Measurements from ENCODE around the gene ZNF281.

The ZNF281 gene

GRCh38 chr1:200401708-200402107 lies 8.1 kb downstream of the ZNF281 start:
- Histone ChIP-seq H3K27me3 (ENCODE audit: insufficient read depth, low read length, poor library complexity, severe bottlenecking) (no peaks in the 10 kb centered on the region), H3F3A (ENCODE audit: low read depth) (0 out of 2 replicates have a peak, but pooled peaks cover 5% of the 10 kb centered on the region), H3K79me2 (ENCODE audit: insufficient read depth, low read length) (peaks cover 41% of the 10 kb centered on the region), H3K4me2 (ENCODE audit: low read depth, low read length, poor library complexity, severe bottlenecking) (peak overlapping the region; percentile 25), H3K9ac (ENCODE audit: low read depth, low read length, poor library complexity, severe bottlenecking) (no peak overlapping the region), H3K36me3 (ENCODE audit: insufficient read depth, low read length) (no peaks in the 10 kb centered on the region), H4K20me1 (ENCODE audit: insufficient read depth, low read length, poor library complexity, severe bottlenecking) (peaks cover 37% of the 10 kb centered on the region), H3K9me3 (ENCODE audit: insufficient read depth, low read depth, low read length) (no peaks in the 10 kb centered on the region), H3K9me2 (replicated peaks; ENCODE audit: low read depth, low read length) (no peaks in the 10 kb centered on the region), H3K4me3 (ENCODE audit: low read length, poor library complexity, severe bottlenecking) (no peak overlapping the region), H2AFZ (ENCODE audit: low read length) (no peak overlapping the region), H3K4me1 (ENCODE audit: insufficient read depth, low read length, poor library complexity, severe bottlenecking) (peaks cover 27% of the 10 kb centered on the region)
- TF ChIP-seq CTCF (conservative IDR thresholded peaks at IDR 0.05; ENCODE audit: low read length): no peak

GRCh38 chr1:200401263-200401662 lies 8.6 kb downstream of the ZNF281 start:
- H3K4me3 ChIP-seq (ENCODE audit: low read length, poor library complexity, severe bottlenecking): no peak overlapping the region
- no peaks in the 10 kb centered on the region for H3K27me3 ChIP-seq (ENCODE audit: insufficient read depth, low read length, poor library complexity, severe bottlenecking)
- H4K20me1 ChIP-seq (ENCODE audit: insufficient read depth, low read length, poor library complexity, severe bottlenecking): peaks cover 32% of the 10 kb centered on the region
- peaks cover 22% of the 10 kb centered on the region for H3K4me1 ChIP-seq (ENCODE audit: insufficient read depth, low read length, poor library complexity, severe bottlenecking)
- H3K9me3 ChIP-seq (ENCODE audit: insufficient read depth, low read depth, low read length): no peaks in the 10 kb centered on the region
- peaks cover 37% of the 10 kb centered on the region for H3K79me2 ChIP-seq (ENCODE audit: insufficient read depth, low read length)
- TF ChIP-seq CTCF (conservative IDR thresholded peaks at IDR 0.05; ENCODE audit: low read length) (no peak), EZH2phosphoT487 (IDR thresholded peaks at IDR 0.05; ENCODE audit: borderline replicate concordance) (no peak)
- H3K9me2 ChIP-seq (replicated peaks; ENCODE audit: low read depth, low read length): no peaks in the 10 kb centered on the region
- H3K4me2 ChIP-seq (ENCODE audit: low read depth, low read length, poor library complexity, severe bottlenecking): peak overlapping the region; percentile 25
- H2AFZ ChIP-seq (ENCODE audit: low read length): no peak overlapping the region
- no peaks in the 10 kb centered on the region for H3K36me3 ChIP-seq (ENCODE audit: insufficient read depth, low read length)
- 0 out of 2 replicates have a peak, but pooled peaks cover 5% of the 10 kb centered on the region for H3F3A ChIP-seq (ENCODE audit: low read depth)
- no peak overlapping the region for H3K9ac ChIP-seq (ENCODE audit: low read depth, low read length, poor library complexity, severe bottlenecking)

GRCh38 chr1:200400556-200400955 lies 9.3 kb downstream of the ZNF281 start:
- no peaks in the 10 kb centered on the region for H3K36me3 ChIP-seq (ENCODE audit: insufficient read depth, low read length)
- H3K4me1 ChIP-seq (ENCODE audit: insufficient read depth, low read length, poor library complexity, severe bottlenecking): peaks cover 16% of the 10 kb centered on the region

More at GRCh38 chr1:200400556-200400955, 9.3 kb downstream of the ZNF281 start:
- Histone ChIP-seq H3F3A (ENCODE audit: low read depth) (0 out of 2 replicates have a peak, but pooled peaks cover 5% of the 10 kb centered on the region), H3K9me3 (ENCODE audit: insufficient read depth, low read depth, low read length) (no peaks in the 10 kb centered on the region), H3K79me2 (ENCODE audit: insufficient read depth, low read length) (peaks cover 30% of the 10 kb centered on the region), H2AFZ (ENCODE audit: low read length) (no peak overlapping the region), H3K9me2 (replicated peaks; ENCODE audit: low read depth, low read length) (no peaks in the 10 kb centered on the region), H4K20me1 (ENCODE audit: insufficient read depth, low read length, poor library complexity, severe bottlenecking) (peaks cover 25% of the 10 kb centered on the region), H3K4me2 (ENCODE audit: low read depth, low read length, poor library complexity, severe bottlenecking) (no peak overlapping the region), H3K27me3 (ENCODE audit: insufficient read depth, low read length, poor library complexity, severe bottlenecking) (no peaks in the 10 kb centered on the region), H3K4me3 (ENCODE audit: low read length, poor library complexity, severe bottlenecking) (no peak overlapping the region), H3K9ac (ENCODE audit: low read depth, low read length, poor library complexity, severe bottlenecking) (no peak overlapping the region)
- TF ChIP-seq CTCF (conservative IDR thresholded peaks at IDR 0.05; ENCODE audit: low read length) (no peak), EZH2phosphoT487 (IDR thresholded peaks at IDR 0.05; ENCODE audit: borderline replicate concordance) (no peak)

All from Loucy (cell line).